ENCODE results near the gene DLGAP5.

The DLGAP5 gene

GRCh38 chr14:55180006-55180405 is 11.4 kb downstream of the DLGAP5 start:
- DNase-seq, result no peak

- peak in 1 of 2 donors; percentile 19 for DNase-seq
These were observed 20.9 kb downstream of the DLGAP5 start for GRCh38 chr14:55170526-55170925.

- DNase-seq, result peak; percentile 39 to 58
These were observed 30.4 kb downstream of the DLGAP5 start for GRCh38 chr14:55160989-55161388.

DNA sequence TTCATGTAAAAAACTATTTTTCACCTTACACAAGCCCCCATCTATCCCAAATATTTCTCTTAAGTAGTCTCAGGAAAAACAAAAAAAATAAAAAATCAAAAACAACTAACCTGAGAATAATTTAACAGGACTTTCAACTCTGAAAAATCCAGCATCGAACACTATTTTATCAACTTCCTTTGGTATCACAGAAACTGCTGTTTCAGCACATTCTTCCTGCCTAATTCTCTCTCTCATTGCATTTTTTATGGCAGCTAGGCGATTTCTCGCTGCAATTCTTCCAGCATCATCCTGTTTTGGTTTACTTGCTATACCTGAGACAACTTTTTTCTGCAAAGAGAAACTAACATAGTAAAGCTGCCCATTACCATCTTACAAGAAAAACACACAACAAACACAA is 33.0 kb downstream of the DLGAP5 start:
- no peak for DNase-seq

DNA sequence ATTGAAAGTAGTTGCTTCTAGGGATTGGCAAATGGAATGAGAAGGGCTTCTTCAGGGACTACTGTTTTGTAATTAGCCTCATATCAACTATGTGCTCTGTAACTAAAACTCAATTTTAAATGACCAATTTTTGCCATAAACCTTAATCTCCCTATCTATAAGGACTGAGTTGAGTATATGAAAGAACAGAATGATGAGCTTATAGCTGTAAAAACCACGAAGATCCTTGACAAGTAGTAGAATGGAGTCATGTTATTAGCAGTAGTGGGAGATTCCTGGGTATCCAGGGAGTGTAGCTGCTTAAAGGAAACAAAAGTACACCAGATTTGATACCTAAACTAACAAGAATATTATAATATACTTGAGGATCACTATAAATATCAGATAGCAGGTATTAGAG is 34.3 kb downstream of the DLGAP5 start:
- no peak for DNase-seq

DNA sequence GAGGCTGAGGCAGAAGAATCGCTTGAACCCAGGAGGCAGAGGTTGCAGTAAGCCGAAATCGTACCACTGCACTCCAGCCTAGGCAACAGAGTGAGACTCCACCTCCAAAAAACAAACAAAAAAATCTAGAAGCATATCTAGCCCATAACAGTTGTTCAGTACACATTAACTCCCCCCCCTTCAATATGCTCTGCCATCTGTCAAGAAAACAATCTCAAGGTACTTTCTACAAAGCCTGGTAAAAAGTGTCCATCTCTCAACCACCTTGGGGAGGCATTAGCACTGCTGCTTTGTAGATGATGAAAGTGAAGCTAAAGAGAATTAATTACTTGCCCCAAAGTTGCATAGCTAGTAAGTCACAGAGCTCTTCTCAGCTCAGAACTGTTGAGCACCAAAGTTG is 37.4 kb downstream of the DLGAP5 start:
- no peak for DNase-seq

DNA sequence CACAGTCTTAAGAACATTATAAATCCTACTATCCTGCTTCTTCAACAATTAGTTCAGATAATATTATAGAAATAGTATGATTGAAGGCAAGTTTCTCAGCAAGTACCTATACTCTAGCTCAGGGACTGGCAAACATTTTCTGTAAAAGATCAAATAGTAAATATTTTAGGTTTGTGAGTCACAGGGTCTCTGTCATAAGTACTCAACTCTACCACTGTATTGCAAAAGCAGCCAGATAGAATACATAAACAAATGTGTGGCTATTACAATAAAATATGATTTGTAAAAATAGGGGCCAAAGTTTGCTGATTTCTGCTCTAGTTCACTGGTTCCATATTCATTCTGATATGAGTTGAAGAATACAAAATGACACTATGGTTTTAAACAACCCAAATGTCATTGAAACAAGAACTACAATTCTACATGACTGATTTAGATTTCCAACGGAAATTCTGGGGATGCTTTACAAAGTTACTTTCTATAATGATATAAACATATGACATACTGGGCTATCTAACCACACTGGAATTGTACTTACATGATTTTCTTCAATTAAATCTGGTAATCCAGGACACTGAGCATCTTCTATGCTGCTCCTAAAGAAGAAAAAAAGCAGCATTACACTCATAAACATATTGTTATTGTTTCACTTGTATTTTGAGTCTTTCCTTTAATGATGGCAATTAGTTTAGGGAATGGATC is 39.2 kb downstream of the DLGAP5 start:
- DNase-seq, result no peak

DNA sequence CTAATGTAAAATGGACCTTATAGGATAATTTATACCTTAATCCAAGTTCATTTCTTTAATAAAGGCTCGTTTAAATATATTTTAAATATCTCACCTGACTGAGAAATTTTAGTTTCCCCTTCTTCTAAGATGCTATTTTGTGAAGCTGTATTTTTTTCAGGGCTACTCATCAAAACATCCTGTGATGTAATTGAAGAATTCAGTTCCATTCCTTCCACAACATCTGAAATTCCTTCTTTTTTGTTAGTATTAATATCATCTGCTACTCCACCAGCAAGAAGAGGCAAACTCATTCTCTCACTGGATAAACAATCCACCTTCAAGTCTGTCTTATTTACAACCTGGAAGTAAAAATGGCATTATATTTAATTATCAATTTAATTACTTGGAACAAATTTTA is 39.8 kb downstream of the DLGAP5 start:
- no peak for DNase-seq

DNA sequence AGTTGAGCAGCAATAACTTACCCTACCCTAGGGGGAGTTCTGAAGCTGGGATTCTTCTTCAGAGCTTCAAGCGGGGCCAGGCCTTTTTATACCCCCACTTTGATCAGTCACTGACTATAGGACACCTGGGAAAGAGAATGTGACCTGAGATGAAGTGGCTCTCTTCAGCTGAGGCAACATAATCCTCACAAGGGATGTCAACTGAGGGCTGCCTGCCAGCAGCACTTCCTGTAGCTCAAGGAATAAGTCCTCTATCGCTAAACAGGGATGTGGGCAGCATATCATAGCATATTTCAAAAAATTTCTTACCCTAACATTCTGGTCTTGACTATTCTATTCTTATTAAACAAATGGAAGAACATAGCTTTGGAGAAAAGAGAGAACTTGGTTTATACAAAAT is 45.0 kb downstream of the DLGAP5 start:
- no peak for DNase-seq

DNA sequence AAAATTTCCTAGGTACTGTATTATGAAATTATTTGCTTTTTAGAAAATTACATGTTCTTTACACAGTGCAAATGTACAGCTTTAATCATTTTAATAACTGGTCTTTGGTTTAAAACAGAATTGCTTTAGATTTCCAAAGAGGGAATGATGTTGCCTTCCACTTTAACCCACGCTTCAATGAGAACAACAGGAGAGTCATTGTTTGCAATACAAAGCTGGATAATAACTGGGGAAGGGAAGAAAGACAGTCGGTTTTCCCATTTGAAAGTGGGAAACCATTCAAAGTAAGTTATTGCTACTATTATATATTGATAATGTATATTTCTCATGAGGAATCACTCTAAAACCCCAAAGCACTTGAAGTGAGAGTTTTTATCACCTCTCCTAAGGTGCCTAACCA is 48.9 kb downstream of the DLGAP5 start:
- no peak for DNase-seq

GRCh38 chr14:55141825-55142224 is 49.6 kb downstream of the DLGAP5 start:
- DNase-seq, result no peak

GRCh38 chr14:55139696-55140509 is 51.5 kb downstream of the DLGAP5 start:
- no peak for DNase-seq

DNA sequence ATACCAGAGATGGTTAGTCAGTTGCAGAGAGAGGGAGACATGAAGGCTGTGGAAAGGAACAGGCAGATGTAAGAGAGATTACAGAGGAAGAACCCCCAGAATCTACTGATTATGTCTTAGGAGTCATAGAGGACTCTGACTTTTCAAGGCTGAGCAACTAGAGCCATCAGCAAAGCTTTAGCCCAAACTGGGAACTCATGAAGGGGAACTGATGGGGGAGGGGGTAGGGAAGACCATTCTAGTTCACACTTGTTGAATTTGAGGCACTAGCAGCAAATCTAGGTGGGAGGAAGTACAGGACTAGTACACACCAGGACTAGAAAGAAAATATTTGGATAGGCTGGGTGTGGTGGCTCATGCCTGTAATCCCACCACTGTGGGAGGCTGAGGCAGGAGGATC is 52.2 kb downstream of the DLGAP5 start:
- no peak for DNase-seq

DNA sequence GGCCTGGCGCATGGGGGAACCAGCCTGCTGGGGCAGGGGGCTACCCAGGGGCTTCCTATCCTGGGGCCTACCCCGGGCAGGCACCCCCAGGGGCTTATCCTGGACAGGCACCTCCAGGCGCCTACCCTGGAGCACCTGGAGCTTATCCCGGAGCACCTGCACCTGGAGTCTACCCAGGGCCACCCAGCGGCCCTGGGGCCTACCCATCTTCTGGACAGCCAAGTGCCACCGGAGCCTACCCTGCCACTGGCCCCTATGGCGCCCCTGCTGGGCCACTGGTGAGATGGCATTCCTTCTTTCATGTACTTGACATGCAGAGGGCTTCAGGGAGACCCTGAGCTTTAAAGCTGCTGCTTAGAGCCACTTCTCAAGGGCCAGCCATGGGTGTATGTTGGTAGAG is 53.3 kb downstream of the DLGAP5 start:
- no peak for DNase-seq

DNA sequence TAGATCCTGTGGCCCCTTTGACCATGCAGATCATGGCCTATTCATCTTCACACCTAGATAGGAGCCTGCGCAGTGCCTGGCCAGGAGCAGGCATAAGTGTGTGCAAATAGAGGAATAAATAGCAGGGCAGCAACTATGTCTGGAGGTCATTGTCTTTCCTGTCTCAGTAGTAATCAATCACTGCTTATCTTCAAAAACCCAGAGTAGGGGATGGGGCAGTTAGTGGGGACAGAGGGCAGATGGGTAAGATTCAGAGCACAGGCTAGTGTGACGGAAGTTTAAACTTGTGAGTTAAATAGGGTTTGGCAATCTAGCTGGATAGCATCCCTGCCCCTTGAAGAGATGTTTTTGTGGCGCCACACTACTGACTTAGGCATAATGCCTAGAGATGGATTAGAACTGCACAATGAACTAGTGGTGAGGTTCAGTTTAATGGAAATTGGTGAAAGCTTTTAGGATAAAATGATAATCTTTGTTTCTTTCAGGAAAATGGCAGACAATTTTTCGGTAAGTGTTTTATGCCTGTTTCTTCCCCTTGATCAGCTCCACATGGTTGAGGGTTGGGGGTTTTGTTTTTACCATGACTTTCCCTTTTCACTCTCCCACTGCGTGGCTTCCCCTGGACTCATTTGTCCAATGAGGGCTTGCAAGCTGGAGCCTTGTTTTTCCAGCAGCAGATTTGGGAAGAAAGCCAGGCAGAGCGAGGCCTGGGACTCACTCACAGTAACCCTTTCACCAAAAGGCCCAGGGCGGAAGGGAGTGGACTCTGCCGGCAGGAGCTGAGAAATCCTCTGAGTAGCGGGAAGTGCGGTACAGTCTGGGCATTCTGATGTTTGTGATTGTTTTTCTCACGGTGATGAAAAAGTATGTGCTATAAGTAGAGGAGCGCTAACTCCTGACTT is 54.2 kb downstream of the DLGAP5 start:
- no peak for DNase-seq

- DNase-seq, result no peak
These were observed 55.1 kb downstream of the DLGAP5 start for GRCh38 chr14:55136241-55136640.

- peak; percentile 53 to 70 for DNase-seq
These were observed 58.0 kb downstream of the DLGAP5 start for GRCh38 chr14:55133416-55133815.

DNA sequence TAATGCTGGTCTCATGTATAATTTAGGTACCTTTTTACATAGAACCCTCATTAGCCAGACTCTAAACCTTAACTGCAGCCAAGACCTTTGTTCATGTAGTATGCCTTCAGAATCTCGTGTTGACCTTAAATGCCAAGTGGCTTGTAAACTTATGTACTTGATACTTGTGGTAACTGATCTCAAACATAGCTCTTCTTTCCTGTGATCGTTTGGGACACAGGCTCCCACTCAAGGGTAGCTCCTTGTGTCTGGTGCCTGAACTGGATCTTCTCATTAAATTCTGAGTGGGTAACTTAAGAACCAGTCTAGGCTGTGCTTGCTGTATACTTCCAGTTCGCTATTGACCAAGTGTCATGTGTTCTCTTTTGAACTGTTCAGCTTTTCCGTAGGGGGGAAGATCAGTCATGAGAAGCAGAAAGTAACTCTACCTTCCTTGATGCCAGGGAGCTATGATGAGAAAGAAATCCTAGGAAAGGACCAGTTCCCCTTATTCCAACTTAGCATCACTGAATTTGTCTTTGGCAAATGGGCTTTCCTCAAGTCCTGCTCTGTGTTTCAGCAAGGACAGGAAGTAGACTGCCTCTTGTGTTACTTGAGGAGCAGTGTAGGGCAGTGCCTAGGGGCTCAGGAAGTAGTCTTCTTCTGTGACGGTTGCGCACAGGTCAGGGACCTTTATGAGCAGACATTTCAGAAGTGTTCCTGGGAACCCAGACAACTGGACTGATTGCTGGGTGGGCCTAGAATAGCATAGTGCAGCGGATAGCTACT is 59.8 kb downstream of the DLGAP5 start:
- peak; percentile 47 to 72 for DNase-seq

GRCh38 chr14:55130196-55130550 is 61.2 kb downstream of the DLGAP5 start:
- no peak for DNase-seq

DNA sequence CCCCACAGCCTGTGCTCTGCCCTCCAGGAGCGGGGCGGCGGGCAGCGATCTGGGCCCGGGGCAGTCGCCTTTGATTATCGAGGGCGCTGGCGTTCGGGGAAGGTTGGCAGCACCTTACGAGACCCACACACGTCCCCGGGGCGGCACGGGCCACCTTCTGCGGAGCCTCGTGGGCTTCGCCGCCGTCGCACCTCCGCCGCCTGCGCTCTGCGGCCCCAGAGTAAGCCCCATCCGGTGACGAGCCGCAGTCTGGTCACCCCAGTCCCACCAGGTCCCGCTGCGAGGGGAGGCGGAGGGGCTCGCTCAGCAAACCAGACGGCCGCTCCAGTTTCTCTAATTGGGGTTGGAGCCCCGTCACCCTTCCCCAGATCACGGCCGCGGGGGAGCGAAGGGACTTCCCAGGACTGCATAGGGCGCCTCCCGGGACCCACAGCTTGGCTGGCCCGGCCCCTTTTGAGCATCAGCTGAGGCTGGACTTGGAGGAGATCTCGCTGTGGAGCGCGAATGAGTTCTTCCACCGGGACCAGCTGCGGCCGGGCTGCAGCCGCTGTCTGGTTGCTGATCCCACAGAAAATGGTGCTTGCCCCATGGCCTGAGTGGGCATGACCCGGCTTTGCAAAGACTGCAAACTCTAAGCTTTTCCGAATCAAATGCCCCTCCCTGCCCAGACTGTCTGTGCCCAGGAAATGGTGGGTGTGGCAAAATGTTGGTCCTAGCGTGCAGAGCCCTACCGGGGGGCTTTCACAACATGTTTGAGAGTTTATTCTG is 61.8 kb downstream of the DLGAP5 start:
- DNase-seq, result peak; percentile 92 to 95

DNA sequence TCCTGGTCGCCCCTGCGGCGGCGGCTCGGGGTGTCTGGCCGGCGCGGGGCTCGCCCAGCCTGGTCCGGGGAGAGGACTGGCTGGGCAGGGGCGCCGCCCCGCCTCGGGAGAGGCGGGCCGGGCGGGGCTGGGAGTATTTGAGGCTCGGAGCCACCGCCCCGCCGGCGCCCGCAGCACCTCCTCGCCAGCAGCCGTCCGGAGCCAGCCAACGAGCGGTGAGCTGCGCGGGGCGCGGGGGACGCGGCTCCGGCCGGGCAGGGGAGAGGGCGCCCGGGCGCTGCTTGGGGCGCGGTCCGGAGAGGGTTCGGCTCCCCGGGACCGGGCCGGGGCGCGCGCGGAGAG is 62.3 kb downstream of the DLGAP5 start, which contains the start of gene LGALS3:
Gene LGALS3, plus strand, starts transcription at position 167 of the 342 bp plus-strand sequence. CDS start 8,122 bp downstream, outside the sequence.
- peak; percentile 81 to 84 for DNase-seq

Data from inflammatory macrophage treated with lipopolysaccharide for 1 hour (primary cell).